Neural cell (in vitro differentiated cells): ENCODE measurements around the gene PARVB. TPM values are rescaled to one million over a fixed set of nuclear protein-coding genes. Genes with fewer than 3 reads are reported as not detected.

Experiments
- H2AFZ ChIP-seq: fragments of 200-600, 300-800 bp; sonication (generic), shearing (Covaris generic); 2 replicates; pipeline ENCODE4 v1.6.0; 2014; ENCODE audit warnings: low read depth, mild to moderate bottlenecking, antibody characterized with exemption, low read length, moderate library complexity
- H3F3A ChIP-seq: fragments of 200-600 bp; shearing (Covaris generic); 2 replicates; pipeline ENCODE4 v1.6.1; 2016; ENCODE audit warnings: mild to moderate bottlenecking, moderate library complexity, mixed read lengths, antibody characterized with exemption, low read length; ENCODE audit not compliant: insufficient read depth, poor library complexity, severe bottlenecking
- H3K27ac ChIP-seq: fragments of 200-600, 300-800 bp; sonication (generic), shearing (Covaris generic); 2 replicates; pipeline ENCODE4 v1.5.1; 2014; ENCODE audit warnings: mild to moderate bottlenecking, low read length, moderate library complexity
- H3K27me3 ChIP-seq: fragments of 300-800, 200-600 bp; sonication (generic), shearing (Covaris generic); 2 replicates; pipeline ENCODE4 v1.6.0; 2014; ENCODE audit warnings: mild to moderate bottlenecking, low read depth, low read length, moderate library complexity; ENCODE audit not compliant: insufficient read depth
- H3K36me3 ChIP-seq: fragments of 300-800, 200-600 bp; sonication (generic), shearing (Covaris generic); 2 replicates; pipeline ENCODE4 v1.5.1; 2014; ENCODE audit warnings: mild to moderate bottlenecking, antibody characterized with exemption, low read length, moderate library complexity; ENCODE audit not compliant: insufficient read depth
- H3K4me2 ChIP-seq: fragments of 300-800, 200-600 bp; sonication (generic), shearing (Covaris generic); 2 replicates; pipeline ENCODE4 v1.6.0; 2014; ENCODE audit warnings: mild to moderate bottlenecking, low read length
- H3K4me3 ChIP-seq: fragments of 300-800, 200-600 bp; sonication (generic), shearing (Covaris generic); 2 replicates; pipeline ENCODE4 v1.5.1; 2014; ENCODE audit warnings: mild to moderate bottlenecking, low read length, moderate library complexity
- H3K79me2 ChIP-seq: fragments of 200-600 bp; shearing (Covaris generic); replicated peaks from 2 replicates; pipeline ENCODE4 v1.6.0; 2014; ENCODE audit warnings: mild to moderate bottlenecking, low read length, moderate library complexity; ENCODE audit not compliant: insufficient read depth
- H3K9ac ChIP-seq: fragments of 300-800, 200-600 bp; sonication (generic), shearing (Covaris generic); 2 replicates; pipeline ENCODE4 v1.6.1; 2016; ENCODE audit warnings: mild to moderate bottlenecking, low read length, mixed read lengths
- H3K9me2 ChIP-seq: fragments of 200-600 bp; shearing (Covaris generic); 2 replicates; pipeline ENCODE4 v1.6.1; 2016; ENCODE audit warnings: mild to moderate bottlenecking, low read length, mixed read lengths; ENCODE audit not compliant: insufficient read depth
- H3K9me3 ChIP-seq: fragments of 200-600, 300-800 bp; sonication (generic), shearing (Covaris generic); 2 replicates; pipeline ENCODE4 v1.6.1; 2016; ENCODE audit warnings: mild to moderate bottlenecking, mixed run types, low read length, moderate library complexity, mixed read lengths
- H4K20me1 ChIP-seq: fragments of 200-600 bp; shearing (Covaris generic); 2 replicates; pipeline ENCODE4 v1.6.1; 2016; ENCODE audit warnings: mild to moderate bottlenecking, mixed run types; ENCODE audit not compliant: insufficient read depth
- CTCF ChIP-seq: fragments of 450-650 bp; IDR thresholded peaks from 2 replicates; pipeline ENCODE4 v1.5.1; 2014; ENCODE audit warnings: antibody characterized with exemption, mild to moderate bottlenecking, moderate library complexity; ENCODE audit not compliant: poor library complexity, severe bottlenecking
- EP300 ChIP-seq: fragments of 450-650 bp; conservative IDR thresholded peaks from 2 replicates; pipeline ENCODE4 v1.6.1; 2014; ENCODE audit warnings: antibody characterized with exemption, mild to moderate bottlenecking, moderate library complexity; ENCODE audit not compliant: poor library complexity, severe bottlenecking
- EZH2 ChIP-seq: fragments of 200-600, 300-800 bp; shearing (Covaris generic), sonication (generic); IDR thresholded peaks from 2 replicates; pipeline ENCODE4 v1.6.1; 2014; ENCODE audit warnings: antibody characterized with exemption, low read length, borderline replicate concordance, mild to moderate bottlenecking; ENCODE audit not compliant: insufficient read depth, poor library complexity, severe bottlenecking
- MXI1 ChIP-seq: fragments of 450-650 bp; conservative IDR thresholded peaks from 2 replicates; pipeline ENCODE4 v1.6.1; 2014; ENCODE audit warnings: antibody characterized with exemption, mild to moderate bottlenecking; ENCODE audit not compliant: poor library complexity, severe bottlenecking
- POLR2AphosphoS5 ChIP-seq: IDR thresholded peaks from 2 replicates; pipeline ENCODE4 v1.6.1; 2012
- RAD21 ChIP-seq: fragments of 450-650 bp; conservative IDR thresholded peaks from 2 replicates; pipeline ENCODE4 v1.6.1; 2014; ENCODE audit warnings: antibody characterized with exemption, mild to moderate bottlenecking, moderate library complexity
- REST ChIP-seq: IDR thresholded peaks from 2 replicates; pipeline ENCODE4 v1.6.1; 2012; ENCODE audit warnings: borderline replicate concordance
- SMC3 ChIP-seq: fragments of 450-650 bp; conservative IDR thresholded peaks from 2 replicates; pipeline ENCODE4 v1.6.1; 2014; ENCODE audit warnings: antibody characterized with exemption, mild to moderate bottlenecking, moderate library complexity; ENCODE audit not compliant: poor library complexity
- TAF1 ChIP-seq: IDR thresholded peaks from 2 replicates; pipeline ENCODE4 v1.6.1; 2012; ENCODE audit warnings: low read depth
- polyA plus RNA-seq: library from polyadenylated mRNA; depleted of rRNA; stranded (reverse); fragments of >200 nt; gene quantifications from 2 replicates; pipeline ENCODE4 v1.2.3, GENCODE V29; 2014

PARVB gene
- polyA plus RNA-seq, 1 donor from 2014 or later = 1.2 TPM

- Histone ChIP-seq H3K9ac (no peak overlapping the region), H4K20me1 (no peaks in the 10 kb centered on the region), H3K9me2 (no peaks in the 10 kb centered on the region), H3K36me3 (no peaks in the 10 kb centered on the region), H3K79me2 (no peaks in the 10 kb centered on the region), H3K4me3 (no peak overlapping the region), H2AFZ (no peak overlapping the region), H3K27me3 (no peaks in the 10 kb centered on the region), H3F3A (no peaks in the 10 kb centered on the region), H3K4me2 (no peak overlapping the region), H3K9me3 (peaks cover 10% of the 10 kb centered on the region), H3K27ac (no peak overlapping the region)
- TF ChIP-seq TAF1 (no peak), EZH2 (no peak), CTCF (no peak), REST (no peak), RAD21 (no peak), SMC3 (no peak), EP300 (no peak), MXI1 (no peak), POLR2AphosphoS5 (no peak)
Observed at GRCh38 chr22:44206696-44207095, 182.6 kb downstream of the PARVB start.

- no peaks in the 10 kb centered on the region for H4K20me1 ChIP-seq
- no peaks in the 10 kb centered on the region for H3K27me3 ChIP-seq
- no peak overlapping the region for H3K27ac ChIP-seq
- H3K4me2 ChIP-seq = no peak overlapping the region
- H3K9ac ChIP-seq = no peak overlapping the region
- no peak overlapping the region for H2AFZ ChIP-seq
- no peaks in the 10 kb centered on the region for H3K36me3 ChIP-seq
- H3K79me2 ChIP-seq = no peaks in the 10 kb centered on the region
- H3F3A ChIP-seq = no peaks in the 10 kb centered on the region
- TF ChIP-seq SMC3 (no peak), CTCF (no peak), REST (no peak), TAF1 (no peak), EZH2 (no peak), MXI1 (no peak), RAD21 (no peak), POLR2AphosphoS5 (no peak), EP300 (no peak)
- H3K9me2 ChIP-seq = no peaks in the 10 kb centered on the region
- peaks cover 10% of the 10 kb centered on the region for H3K9me3 ChIP-seq
- H3K4me3 ChIP-seq = no peak overlapping the region
Observed at GRCh38 chr22:44207173-44207980, 183.3 kb downstream of the PARVB start.
